Spleen (tissue), 7 donors: ENCODE results near the gene MS4A13.

Experiments
- CTCF ChIP-seq, 11 experiments: fragments of 200-600 bp in 7 of 11; fragments of 450-650 bp in 4 of 11; sonication (generic) in 4 of 11; IDR thresholded peaks in 8 of 11; conservative IDR thresholded peaks in 3 of 11; 1 replicate in 7 of 11; 2 replicates in 4 of 11; pipeline versions ENCODE4 v1.4.0 to v1.8.0; 2016 to 2021; ENCODE audit warnings: antibody characterized with exemption in 11 of 11, inconsistent platforms in 4 of 11, mild to moderate bottlenecking in 1 of 11
- POLR2A ChIP-seq, 3 donors: fragments of 450-650 bp; IDR thresholded peaks; one replicate each; pipeline ENCODE4 v1.5.1; 2017; ENCODE audit warnings: antibody characterized with exemption in 3 of 3, mild to moderate bottlenecking in 1 of 3
- POLR2AphosphoS5 ChIP-seq, 3 donors: sonication (generic); formaldehyde crosslinking; IDR thresholded peaks; one replicate each; pipeline ENCODE4 v1.5.1; 2017; ENCODE audit warnings: antibody characterized with exemption in 3 of 3
- donor health status: DM: no; HTN: no; CAD: no; lungs with moderate emphysema.
- donor health status: DM: no; HTN: no; CAD: no.
- donor health status: DM: no; HTN: no; CAD: no.

GRCh38 chr11:60512651-60513225 lies 2.5 kb upstream of the MS4A13 start:
- TF ChIP-seq CTCF (IDR thresholded peaks at IDR 0.05 in 8 of 11, conservative IDR thresholded peaks at IDR 0.05 in 3 of 11): no peak
- TF ChIP-seq POLR2A (IDR thresholded peaks at IDR 0.05): no peak
- TF ChIP-seq POLR2AphosphoS5 (IDR thresholded peaks at IDR 0.05): no peak
